ENCODE results near the gene CIAO1. TPM values are rescaled to one million over a fixed set of nuclear protein-coding genes. Genes with fewer than 3 reads are reported as not detected.
A peak's percentile ranks its signal among the peaks of the same experiment; 100 is the strongest.
"Not testable (repeated sequence)": the region's sequence is repeated elsewhere in the genome, so short reads cannot be mapped to it uniquely, and the experiment has no call there.

CIAO1 gene
- polyA plus RNA-seq, 12 donors, result 40.7 to 64.8 (median 43.5) TPM; not detected in 1

GRCh38 chr2:96247009-96247408 is 19.0 kb upstream of the CIAO1 start:
- no peak for DNase-seq

- no peak for DNase-seq
Measured at GRCh38 chr2:96247896-96248295, 18.1 kb upstream of the CIAO1 start.

GRCh38 chr2:96248624-96249023 is 17.4 kb upstream of the CIAO1 start:
- no peak for DNase-seq

GRCh38 chr2:96249654-96250053 is 16.4 kb upstream of the CIAO1 start:
- DNase-seq, result peak; percentile 74

GRCh38 chr2:96250188-96250587 is 15.8 kb upstream of the CIAO1 start:
- DNase-seq, result no peak

GRCh38 chr2:96251721-96252292 is 14.2 kb upstream of the CIAO1 start:
- DNase-seq, result no peak

- no peak for DNase-seq
Measured at GRCh38 chr2:96252526-96252925, 13.5 kb upstream of the CIAO1 start.

GRCh38 chr2:96253006-96253405 is 13.0 kb upstream of the CIAO1 start:
- no peak for DNase-seq

- no peak for DNase-seq
Measured at GRCh38 chr2:96254571-96254970, 11.5 kb upstream of the CIAO1 start.

GRCh38 chr2:96256611-96257113 is 9.4 kb upstream of the CIAO1 start:
- no peak for DNase-seq

- DNase-seq, result not testable (repeated sequence)
Measured at GRCh38 chr2:96257744-96258143, 8.3 kb upstream of the CIAO1 start.

- no peak for DNase-seq
Measured at GRCh38 chr2:96258166-96259022, 7.6 kb upstream of the CIAO1 start.

- DNase-seq, result no peak
Measured at GRCh38 chr2:96259497-96259921, 6.5 kb upstream of the CIAO1 start.

GRCh38 chr2:96260387-96261260 is 5.4 kb upstream of the CIAO1 start:
- DNase-seq, result no peak

- no peak for DNase-seq
Measured at GRCh38 chr2:96261328-96262003, 4.6 kb upstream of the CIAO1 start.

- DNase-seq, result no peak
Measured at GRCh38 chr2:96262306-96262705, 3.7 kb upstream of the CIAO1 start.

- DNase-seq, result no peak
Measured at GRCh38 chr2:96264086-96264485, 1.9 kb upstream of the CIAO1 start.

GRCh38 chr2:96264656-96265348 is 1.2 kb upstream of the CIAO1 start:
- DNase-seq, result no peak

GRCh38 chr2:96265349-96265839 is 631 bp upstream of the CIAO1 start:
- DNase-seq, result no peak

- no peak for DNase-seq
Measured at GRCh38 chr2:96267159-96267971, 1.3 kb downstream of the CIAO1 start.

All from muscle of arm (tissue), 12 donors.